Lung (tissue), 12 donors: ENCODE measurements around the gene RASGEF1C. TPM values are rescaled to one million over a fixed set of nuclear protein-coding genes. Genes with fewer than 3 reads are reported as not detected.

ENCODE experiments used
- ATAC-seq: fragments of 200-7000 bp; cut with Tn5 transposase; one replicate; pipeline ENCODE4 v1.9.1; 2020; ENCODE audit warnings: moderate number of reproducible peaks; ENCODE audit not compliant: insufficient read depth, low FRiP score
- DNase-seq, 3 donors: peaks; one replicate each; pipeline ENCODE4 v3.0.0-alpha.2; 2013 to 2017
- H3K27ac ChIP-seq, 2 donors: one replicate each; pipeline ENCODE4 v1.5.1; 2013; ENCODE audit warnings: mild to moderate bottlenecking in 2 of 2, moderate library complexity in 2 of 2, control low read depth in 1 of 2, inconsistent platforms in 1 of 2, low read depth in 1 of 2, low read length in 1 of 2
- H3K27me3 ChIP-seq, 3 donors: one replicate each; pipeline ENCODE4 v1.5.1; 2013; ENCODE audit warnings: low read length in 2 of 3; ENCODE audit not compliant: control insufficient read depth in 3 of 3, insufficient read depth in 3 of 3
- H3K36me3 ChIP-seq, 4 donors: one replicate each; pipeline ENCODE4 v1.5.1; 2013; ENCODE audit warnings: low read length in 4 of 4, mild to moderate bottlenecking in 1 of 4, moderate library complexity in 1 of 4; ENCODE audit not compliant: control insufficient read depth in 4 of 4, insufficient read depth in 4 of 4
- H3K4me1 ChIP-seq, 5 donors: one replicate each; pipeline ENCODE4 v1.5.1; 2013; ENCODE audit warnings: low read length in 5 of 5, mild to moderate bottlenecking in 2 of 5, moderate library complexity in 1 of 5; ENCODE audit not compliant: control insufficient read depth in 5 of 5, insufficient read depth in 5 of 5
- H3K4me3 ChIP-seq: one replicate; pipeline ENCODE4 v1.5.1; 2013; ENCODE audit warnings: mild to moderate bottlenecking, control low read depth, moderate library complexity
- H3K9ac ChIP-seq, 2 donors: one replicate each; pipeline ENCODE4 v1.5.1; 2013; ENCODE audit warnings: low read length in 2 of 2, control low read depth in 1 of 2; ENCODE audit not compliant: insufficient read depth in 1 of 2
- H3K9me3 ChIP-seq, 4 donors: one replicate each; pipeline ENCODE4 v1.5.1; 2013; ENCODE audit warnings: low read length in 3 of 4, mild to moderate bottlenecking in 1 of 4, moderate library complexity in 1 of 4; ENCODE audit not compliant: control insufficient read depth in 4 of 4, insufficient read depth in 3 of 4
- CTCF ChIP-seq: IDR thresholded peaks from 2 replicates; pipeline ENCODE4 v1.5.1; 2012; ENCODE audit warnings: mild to moderate bottlenecking; ENCODE audit errors: control extremely low read depth, extremely low read depth
- WGBS, 2 donors: extraction: QIAGEN DNeasy Blood & Tissue Kit; methylation state at CpG; one replicate each; pipeline ENCODE4 v1.1.7; 2013; 5-methylcytosine and 5-hydroxymethylcytosine counted together
- polyA plus RNA-seq, 2 donors: library from polyadenylated mRNA; stranded (reverse); fragments of 200-250 nt; gene quantifications; one replicate each; pipeline ENCODE4 v1.2.1, GENCODE V29; 2013
- total RNA-seq, 2 donors: library from RNA; depleted of rRNA in 1 of 2; stranded (reverse); fragments of >200 nt in 1 of 2; gene quantifications; one replicate each; pipeline ENCODE4 v1.2.1, GENCODE V29; 2014 to 2021
- donor health status: control.
- donor health status: control.
- donor health status: Bipolar disorder and iron deficiency.
- donor health status: healthy.
- donor health status: DM: yes; HTN: yes; CAD: no.

Gene RASGEF1C
- total and polyA plus RNA-seq, 4 donors, result 0.03 to 0.31 TPM; not detected in 2

GRCh38 chr5:180198208-180198607 lies 10.8 kb downstream of the RASGEF1C start:
- Histone ChIP-seq H3K36me3 (no peaks in the 10 kb centered on the region), H3K27ac (no peak overlapping the region), H3K4me3 (no peak overlapping the region), H3K4me1 (no peaks in the 10 kb centered on the region), H3K9ac (no peak overlapping the region), H3K9me3 (peaks cover 0 to 7% (median 0%) of the 10 kb centered on the region in 4 donors), H3K27me3 (no peaks in the 10 kb centered on the region)
- DNase-seq (no peak), ATAC-seq (no peak)
- WGBS, 2 donors, result 97% methylated on average over 4 of the region's 4 CpGs
- no peak for TF ChIP-seq CTCF

GRCh38 chr5:180197016-180197702 lies 11.9 kb downstream of the RASGEF1C start:
- DNase-seq (no peak), ATAC-seq (no peak)
- peaks cover 0 to 7% (median 0%) of the 10 kb centered on the region in 4 donors for H3K9me3 ChIP-seq
- no peak overlapping the region for H3K27ac ChIP-seq
- no peaks in the 10 kb centered on the region for H3K4me1 ChIP-seq
- H3K27me3 ChIP-seq, result no peaks in the 10 kb centered on the region
- no peaks in the 10 kb centered on the region for H3K36me3 ChIP-seq
- no peak overlapping the region for H3K9ac ChIP-seq
- no peak for TF ChIP-seq CTCF
- no peak overlapping the region for H3K4me3 ChIP-seq
- WGBS, 2 donors, result 80 to 86% methylated on average over 14 of the region's 14 CpGs

- DNase-seq (no peak), ATAC-seq (no peak)
- no peak overlapping the region for H3K27ac ChIP-seq
- WGBS, 2 donors, result 89 to 93% methylated on average over 34 of the region's 34 CpGs
- H3K27me3 ChIP-seq, result no peaks in the 10 kb centered on the region
- TF ChIP-seq CTCF, result no peak
- H3K4me3 ChIP-seq, result no peak overlapping the region
- H3K9ac ChIP-seq, result no peak overlapping the region
- no peaks in the 10 kb centered on the region for H3K36me3 ChIP-seq
- no peaks in the 10 kb centered on the region for H3K4me1 ChIP-seq
- H3K9me3 ChIP-seq, result peaks cover 0 to 7% (median 0%) of the 10 kb centered on the region in 4 donors
Observed at GRCh38 chr5:180194410-180195345, 14.3 kb downstream of the RASGEF1C start.
